ENCODE results near the gene HS3ST3A1. TPM values are rescaled to one million over a fixed set of nuclear protein-coding genes. Genes with fewer than 3 reads are reported as not detected.

The HS3ST3A1 gene
- total and polyA plus RNA-seq, 4 donors, result 0.18 to 8.0 (median 5.6) TPM

GRCh38 chr17:13495423-13495822 lies 106.3 kb downstream of the HS3ST3A1 start:
- Histone ChIP-seq H3K27ac (ENCODE audit: low read depth in 1 of 2, low read length in 1 of 2) (no peak overlapping the region), H3K4me1 (ENCODE audit: control insufficient read depth in 5 of 5, insufficient read depth in 5 of 5, low read length in 5 of 5) (peaks cover 0 to 9% (median 0%) of the 10 kb centered on the region in 5 donors), H3K36me3 (ENCODE audit: control insufficient read depth in 4 of 4, insufficient read depth in 4 of 4, low read length in 4 of 4) (peaks cover 0 to 5% (median 0%) of the 10 kb centered on the region in 4 donors), H3K9ac (ENCODE audit: insufficient read depth in 1 of 2, low read length in 2 of 2) (no peak overlapping the region), H3K4me3 (no peak overlapping the region), H3K27me3 (ENCODE audit: control insufficient read depth in 3 of 3, insufficient read depth in 3 of 3, low read length in 2 of 3) (no peaks in the 10 kb centered on the region), H3K9me3 (ENCODE audit: control insufficient read depth in 4 of 4, insufficient read depth in 3 of 4, low read length in 3 of 4) (no peaks in the 10 kb centered on the region)
- WGBS, 2 donors, result 92 to 98% methylated on average over 2 of the region's 2 CpGs
- no peak for ATAC-seq (ENCODE audit: insufficient read depth, low FRiP score)
- no peak for DNase-seq
- TF ChIP-seq CTCF (IDR thresholded peaks at IDR 0.05; ENCODE audit: control extremely low read depth, extremely low read depth), result no peak

GRCh38 chr17:13492737-13493122 lies 109.0 kb downstream of the HS3ST3A1 start:
- no peak overlapping the region for H3K27ac ChIP-seq (ENCODE audit: low read depth in 1 of 2, low read length in 1 of 2)
- H3K4me3 ChIP-seq, result no peak overlapping the region
- no peak for TF ChIP-seq CTCF (IDR thresholded peaks at IDR 0.05; ENCODE audit: control extremely low read depth, extremely low read depth)
- H3K36me3 ChIP-seq (ENCODE audit: control insufficient read depth in 4 of 4, insufficient read depth in 4 of 4, low read length in 4 of 4), result peaks cover 0 to 5% (median 0%) of the 10 kb centered on the region in 4 donors
- no peak for DNase-seq
- peaks cover 0 to 3% (median 0%) of the 10 kb centered on the region in 5 donors for H3K4me1 ChIP-seq (ENCODE audit: control insufficient read depth in 5 of 5, insufficient read depth in 5 of 5, low read length in 5 of 5)
- no peak for ATAC-seq (ENCODE audit: insufficient read depth, low FRiP score)
- no peaks in the 10 kb centered on the region for H3K9me3 ChIP-seq (ENCODE audit: control insufficient read depth in 4 of 4, insufficient read depth in 3 of 4, low read length in 3 of 4)
- WGBS, 2 donors, result 60 to 61% methylated on average over 4 of the region's 4 CpGs
- H3K9ac ChIP-seq (ENCODE audit: insufficient read depth in 1 of 2, low read length in 2 of 2), result no peak overlapping the region
- no peaks in the 10 kb centered on the region for H3K27me3 ChIP-seq (ENCODE audit: control insufficient read depth in 3 of 3, insufficient read depth in 3 of 3, low read length in 2 of 3)

GRCh38 chr17:13491916-13492736 lies 109.6 kb downstream of the HS3ST3A1 start:
- DNase-seq (no peak), ATAC-seq (ENCODE audit: insufficient read depth, low FRiP score) (no peak)
- no peak for TF ChIP-seq CTCF (IDR thresholded peaks at IDR 0.05; ENCODE audit: control extremely low read depth, extremely low read depth)
- no peak overlapping the region for H3K9ac ChIP-seq (ENCODE audit: insufficient read depth in 1 of 2, low read length in 2 of 2)
- 45 to 47% methylated on average over 7 of the region's 7 CpGs for WGBS, 2 donors
- H3K9me3 ChIP-seq (ENCODE audit: control insufficient read depth in 4 of 4, insufficient read depth in 3 of 4, low read length in 3 of 4), result no peaks in the 10 kb centered on the region
- H3K36me3 ChIP-seq (ENCODE audit: control insufficient read depth in 4 of 4, insufficient read depth in 4 of 4, low read length in 4 of 4), result peaks cover 0 to 5% (median 0%) of the 10 kb centered on the region in 4 donors
- H3K27ac ChIP-seq (ENCODE audit: low read depth in 1 of 2, low read length in 1 of 2), result no peak overlapping the region
- no peaks in the 10 kb centered on the region for H3K4me1 ChIP-seq (ENCODE audit: control insufficient read depth in 5 of 5, insufficient read depth in 5 of 5, low read length in 5 of 5)
- H3K4me3 ChIP-seq, result no peak overlapping the region
- no peaks in the 10 kb centered on the region for H3K27me3 ChIP-seq (ENCODE audit: control insufficient read depth in 3 of 3, insufficient read depth in 3 of 3, low read length in 2 of 3)

Data from lung (tissue), 12 donors.